ENCODE data around the gene PSTPIP1.
A peak's percentile ranks its signal among the peaks of the same experiment; 100 is the strongest.

The PSTPIP1 gene

DNA sequence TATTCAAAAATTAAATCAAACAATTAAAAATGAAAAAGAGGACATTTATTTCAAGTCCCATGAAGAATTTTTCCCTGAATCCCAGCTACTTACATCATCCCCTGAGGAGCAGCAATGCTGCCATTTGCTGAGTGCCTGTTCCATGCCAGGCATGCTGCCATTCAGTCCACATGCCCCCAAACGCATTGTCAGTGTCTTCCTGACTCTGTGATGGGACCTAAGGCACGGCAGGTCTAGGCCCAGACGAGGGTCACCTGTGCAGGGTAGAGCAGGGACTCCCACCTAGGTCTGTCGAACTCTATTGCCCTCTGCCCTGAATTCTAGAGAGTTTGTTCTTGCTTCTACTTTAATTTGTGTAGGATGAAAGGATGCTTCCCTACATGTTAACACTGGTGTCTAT, 7.0 kb downstream of the PSTPIP1 start:
- peak; percentile 46 for DNase-seq

DNA sequence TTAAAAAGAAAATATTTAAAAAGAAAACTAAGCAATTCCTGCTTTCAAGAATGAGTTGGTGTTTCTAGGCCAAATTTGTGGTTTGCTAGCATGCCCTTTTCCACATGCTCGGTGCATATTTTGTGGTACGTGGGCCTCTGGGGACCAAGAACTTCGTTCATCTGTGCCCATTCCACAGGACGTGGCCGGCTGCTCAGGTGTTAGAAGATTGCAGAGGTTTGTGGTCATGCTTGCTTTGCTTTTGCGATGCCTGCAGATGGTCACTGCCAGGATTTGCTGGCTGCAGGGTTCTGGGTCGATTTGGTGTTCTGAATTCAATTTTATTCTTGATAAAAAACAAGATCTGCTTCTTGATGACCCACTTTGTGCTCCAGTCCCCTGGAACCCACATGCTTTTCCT, 7.5 kb downstream of the PSTPIP1 start:
- DNase-seq: peak; percentile 61

DNA sequence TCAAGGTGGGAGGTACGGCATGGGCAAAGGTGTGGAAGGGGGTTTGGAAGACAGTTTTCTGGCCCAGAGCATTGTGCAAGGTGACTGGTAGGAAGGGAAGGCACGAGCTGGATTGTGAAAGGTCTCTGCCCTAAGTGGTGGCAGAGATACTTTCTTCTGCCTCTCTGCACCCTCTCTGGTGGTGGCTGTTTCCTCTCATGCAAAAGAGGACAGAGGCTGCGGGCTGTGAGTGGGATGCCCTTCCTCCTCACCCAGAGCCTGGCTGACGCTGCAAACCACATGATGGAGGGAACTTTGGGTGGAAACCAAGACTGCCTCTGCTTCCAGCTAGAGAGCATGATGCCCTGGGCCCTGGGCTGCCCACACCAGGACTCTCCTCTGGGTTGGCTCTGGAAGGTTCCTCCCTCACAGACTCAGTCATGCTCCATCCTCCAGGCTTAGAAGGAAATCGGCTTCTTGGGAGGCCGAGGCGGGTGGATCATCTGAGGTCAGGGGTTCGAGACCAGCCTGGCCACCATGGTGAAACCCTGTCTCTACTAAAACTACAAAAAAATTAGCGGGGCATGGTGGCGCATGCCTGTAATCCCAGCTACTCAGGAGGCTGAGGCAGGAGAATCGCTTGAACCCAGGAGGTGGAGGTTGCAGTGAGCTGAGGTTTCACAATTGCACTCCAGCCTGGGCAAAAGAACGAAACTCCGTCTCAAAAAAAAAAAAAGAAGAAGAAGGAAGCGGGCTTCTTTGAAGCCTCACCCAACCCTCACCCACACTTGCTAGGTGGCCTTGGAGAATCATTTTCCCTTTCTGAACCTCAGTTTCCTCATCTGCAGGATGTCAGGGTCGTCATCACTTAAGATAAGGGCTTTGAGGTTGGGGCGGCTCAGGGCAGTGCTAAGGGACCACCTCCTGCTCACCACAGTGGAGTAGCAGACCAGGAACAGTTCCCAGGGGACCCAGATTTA, 8.3 kb downstream of the PSTPIP1 start:
- DNase-seq: peak; percentile 84

DNA sequence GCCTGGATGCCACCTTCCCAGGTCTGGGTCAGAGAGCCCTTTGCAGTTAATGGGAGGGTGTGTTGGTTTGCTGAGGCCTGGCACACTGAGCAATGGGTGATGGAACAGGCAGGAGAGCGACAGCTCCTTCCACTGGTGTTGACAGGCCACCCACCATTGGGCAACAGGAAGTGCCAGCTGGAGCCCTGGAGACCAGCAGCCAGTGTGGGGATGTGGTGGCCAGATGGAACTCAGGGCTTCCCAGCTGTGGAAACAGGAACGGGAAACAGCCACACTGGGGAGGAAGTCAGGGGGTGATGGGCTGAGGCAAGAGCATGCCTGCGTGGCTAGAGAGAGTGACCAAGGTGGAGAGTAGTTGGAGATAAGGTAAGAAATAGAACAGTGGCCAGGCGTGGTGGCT, 9.3 kb downstream of the PSTPIP1 start:
- no peak for DNase-seq

DNA sequence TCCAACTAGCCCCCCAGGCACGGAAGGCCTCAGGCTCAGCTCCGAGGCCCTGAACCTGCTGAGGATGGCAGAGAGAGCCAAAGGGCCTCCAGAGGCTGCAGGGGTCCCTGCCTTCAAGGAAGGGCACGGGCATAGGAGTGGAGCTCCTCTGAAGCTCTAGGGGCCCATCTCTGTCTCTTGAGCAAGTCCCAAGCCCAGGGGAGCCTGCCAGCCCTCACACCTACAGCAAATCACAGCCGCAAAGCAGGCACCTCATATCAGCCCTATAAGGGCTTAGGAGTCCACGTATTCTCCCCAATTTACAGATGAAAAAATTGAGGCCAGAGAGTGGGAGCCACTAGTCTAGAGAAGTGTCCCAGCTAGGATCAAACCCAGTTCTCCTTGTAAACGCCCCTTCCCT, 14.2 kb downstream of the PSTPIP1 start:
- no peak for DNase-seq

DNA sequence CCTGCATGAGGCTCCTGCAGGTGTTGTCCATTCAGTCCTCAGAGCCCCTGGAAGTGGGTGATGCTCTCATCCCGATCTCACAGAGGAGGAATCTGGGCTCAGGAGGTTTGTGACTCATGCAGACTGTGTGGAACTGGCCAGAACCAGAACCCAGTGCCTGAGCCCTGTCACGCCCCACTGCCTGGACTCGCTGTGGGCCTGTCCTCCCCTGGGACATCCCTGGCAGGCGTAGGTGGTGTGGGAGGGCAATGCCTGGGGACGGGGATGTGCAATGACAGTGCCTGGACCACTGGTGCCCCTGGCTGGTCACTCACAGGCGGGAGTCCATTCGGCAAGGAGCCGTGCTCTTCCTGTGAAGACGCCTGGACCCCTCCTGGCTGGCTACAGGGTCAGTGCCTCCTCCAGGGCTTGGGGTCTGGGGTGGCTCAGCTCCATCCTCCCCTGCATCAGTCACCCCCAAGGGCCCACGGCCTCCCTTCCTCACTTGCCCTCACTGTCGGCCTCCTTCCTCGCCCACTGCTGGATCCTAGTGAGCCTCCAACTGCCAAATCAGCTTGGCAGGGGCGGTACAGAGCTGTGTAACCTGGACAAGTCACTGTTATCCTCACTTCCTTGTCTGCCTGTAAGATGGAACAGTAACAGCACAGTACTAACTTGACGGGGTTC, 14.9 kb downstream of the PSTPIP1 start:
- DNase-seq: no peak

DNA sequence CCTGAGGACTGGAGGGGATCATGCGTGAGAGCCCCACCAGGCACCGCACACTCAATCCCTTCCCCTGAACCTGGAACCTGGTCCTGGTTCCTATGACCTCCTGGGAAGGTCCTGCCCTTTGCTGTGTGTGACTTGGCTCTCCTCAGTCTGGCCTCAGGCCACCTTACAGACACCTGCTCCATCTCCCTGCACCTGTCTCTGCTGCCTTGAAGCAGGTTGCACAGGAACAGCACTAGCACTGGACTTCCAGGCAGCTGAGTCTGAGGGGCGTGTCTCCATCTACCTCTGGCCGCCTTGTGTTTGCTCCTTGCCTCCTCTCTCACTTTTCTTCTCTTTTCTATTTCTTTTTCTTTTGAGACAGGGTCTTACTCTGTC, 15.4 kb downstream of the PSTPIP1 start:
- DNase-seq: no peak

DNA sequence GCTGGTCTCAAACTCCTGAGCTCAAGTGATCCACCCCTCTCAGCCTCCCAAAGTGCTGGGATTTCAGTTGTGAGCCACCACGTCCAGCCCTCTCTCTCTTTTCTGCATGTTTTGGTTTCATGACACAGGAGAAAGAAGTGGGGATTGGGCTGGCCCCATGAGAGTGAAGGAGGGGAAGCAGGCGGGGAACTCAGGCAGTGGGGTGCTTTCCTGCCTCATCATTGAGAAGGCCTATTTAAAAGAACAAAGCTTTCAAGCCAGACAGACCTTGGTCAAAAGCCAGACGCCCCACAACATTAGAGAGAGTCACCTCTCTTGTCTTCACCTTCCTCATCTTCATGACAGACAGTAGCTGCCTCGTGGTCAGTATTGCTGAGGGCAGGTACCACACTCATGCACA, 15.9 kb downstream of the PSTPIP1 start:
- no peak for DNase-seq

DNA sequence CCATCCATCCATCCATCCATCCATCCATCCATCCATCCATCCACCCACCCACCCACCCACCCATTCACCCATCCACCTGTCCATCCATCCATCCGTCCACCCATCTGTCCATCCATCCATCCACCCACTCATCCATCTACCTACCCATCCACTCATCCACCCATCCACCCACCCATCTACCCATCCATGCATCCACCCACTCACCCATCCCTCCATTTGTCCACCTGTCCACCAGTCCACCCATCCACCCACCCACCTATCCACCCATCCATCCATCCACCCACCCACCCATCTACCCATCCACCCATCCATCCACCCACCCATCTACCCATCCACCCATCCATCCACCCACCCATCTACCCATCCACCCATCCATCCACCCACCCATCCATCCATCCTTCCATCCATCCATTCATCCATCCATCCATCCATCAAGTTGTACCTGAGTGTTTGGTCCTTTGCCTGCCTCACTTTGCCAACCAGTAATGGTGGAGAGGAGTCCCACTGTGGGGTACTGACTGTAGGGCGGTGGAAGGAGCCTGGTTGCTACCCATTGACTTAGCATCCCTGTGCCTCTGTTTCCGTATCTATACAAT, 17.3 kb downstream of the PSTPIP1 start:
- no peak for DNase-seq

DNA sequence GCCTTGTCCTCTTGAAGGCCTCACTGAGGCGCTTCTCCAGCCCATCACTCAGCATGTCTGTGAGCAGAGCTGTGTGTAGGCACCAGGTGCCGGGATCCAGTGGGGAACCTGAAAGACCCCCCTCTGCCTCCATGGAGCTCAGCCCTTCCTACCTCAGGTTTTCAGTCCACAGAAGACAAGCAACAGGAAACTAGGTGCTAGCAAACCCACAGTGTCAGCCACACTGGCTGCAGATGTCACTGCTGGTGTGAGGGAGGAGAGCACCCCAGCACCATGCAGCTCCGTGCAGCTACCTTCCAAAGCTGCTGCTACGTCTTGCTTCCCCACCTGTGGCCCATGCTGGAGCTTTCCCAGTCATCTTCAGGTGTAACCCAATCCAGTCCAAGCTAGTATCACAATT, 17.9 kb downstream of the PSTPIP1 start:
- no peak for DNase-seq

DNA sequence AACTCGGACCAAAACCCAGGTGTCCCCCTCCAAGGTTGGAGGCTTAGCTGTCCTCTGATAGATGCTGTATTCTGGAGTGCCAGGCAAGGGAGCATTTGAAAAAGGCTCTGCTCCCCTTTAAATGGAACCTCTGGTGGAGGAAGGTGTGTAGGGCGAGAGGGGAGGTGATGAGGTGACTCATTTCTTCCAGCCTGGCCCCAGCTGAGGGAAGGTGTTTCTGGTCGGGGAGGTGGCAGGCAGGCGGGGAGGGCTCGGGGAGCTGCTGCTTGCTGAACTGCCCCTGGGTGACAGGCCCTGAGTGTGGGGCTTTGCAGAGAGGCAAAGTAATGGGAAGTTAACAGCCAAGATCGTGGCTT, 18.8 kb downstream of the PSTPIP1 start:
- peak; percentile 89 for DNase-seq

DNA sequence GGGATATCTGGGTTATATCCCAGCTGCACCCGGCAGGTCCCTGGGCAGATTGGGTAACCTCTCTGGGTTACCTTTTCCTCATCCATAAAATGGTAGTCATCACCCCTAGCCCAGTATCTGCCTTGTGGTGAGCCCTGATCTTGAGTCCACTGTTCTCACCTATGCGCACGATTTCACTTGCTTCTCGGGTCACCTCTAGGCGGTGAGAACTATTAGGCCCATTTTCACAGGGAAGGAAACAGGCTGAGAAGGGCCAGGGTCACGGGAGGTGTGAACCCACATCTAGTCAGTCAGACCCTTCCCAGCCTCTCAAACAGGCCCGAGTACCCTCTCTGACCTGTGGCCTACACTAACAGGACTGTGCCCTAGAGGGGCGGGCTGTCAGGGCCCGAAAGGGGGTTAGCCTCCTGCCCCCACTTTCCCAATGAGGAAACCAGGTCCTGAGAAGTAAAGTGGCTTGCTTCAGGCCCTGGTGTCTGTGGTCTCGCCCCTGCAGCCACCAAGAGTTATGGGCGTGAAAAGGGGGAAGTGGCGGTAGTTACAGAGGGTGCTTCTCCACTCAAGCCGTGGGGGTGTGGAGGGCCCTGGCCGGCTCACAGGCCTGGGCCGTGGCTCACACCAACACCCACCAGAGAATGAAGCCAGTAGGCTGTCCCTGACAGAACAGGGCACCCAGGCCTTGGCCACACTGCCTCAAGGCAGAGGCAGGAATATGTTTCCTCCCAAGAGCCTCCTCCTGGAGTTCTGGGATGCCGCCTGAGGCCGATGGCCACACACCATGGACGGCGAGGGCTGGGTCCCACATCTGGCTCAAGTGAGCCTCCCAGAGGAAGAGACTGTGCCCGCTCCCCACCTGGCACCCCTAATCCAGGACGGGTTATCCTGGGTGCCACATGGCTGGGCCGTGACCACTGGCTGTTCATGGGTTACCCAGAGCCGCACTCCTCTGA, 19.5 kb downstream of the PSTPIP1 start:
- DNase-seq: no peak

DNA sequence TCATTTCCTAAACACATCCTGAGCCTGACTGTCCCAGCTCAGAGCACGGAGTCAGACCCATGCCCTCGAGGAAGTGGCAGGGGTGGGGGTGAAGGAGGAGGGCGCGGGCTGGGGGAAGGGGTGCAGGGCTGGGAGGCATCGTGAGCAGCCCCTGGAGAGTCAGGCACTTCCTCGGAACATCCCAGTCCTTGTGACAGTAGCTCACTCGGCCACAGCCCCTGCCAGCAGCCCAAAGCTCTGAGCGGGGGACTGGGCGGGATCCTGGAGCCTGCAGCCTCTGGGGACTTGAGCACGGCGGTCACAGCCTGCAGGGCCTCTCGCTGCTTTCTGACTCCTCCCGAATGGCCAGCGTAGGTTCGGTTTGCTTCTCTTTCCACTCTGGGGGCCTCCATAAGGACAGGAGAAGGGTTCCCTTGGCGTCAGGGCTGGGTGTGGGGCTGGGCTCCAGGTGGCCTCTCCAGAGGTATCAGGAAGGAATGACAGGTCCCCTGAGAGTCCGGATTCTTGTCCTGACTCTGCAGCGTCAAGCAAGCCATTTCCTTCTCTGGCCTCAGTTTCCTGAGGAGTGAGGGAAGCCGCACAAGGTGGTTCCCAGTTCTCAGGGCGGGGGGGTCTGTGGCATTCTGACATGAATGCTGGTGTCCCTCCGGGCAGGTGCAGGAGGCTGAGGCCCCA, 20.9 kb downstream of the PSTPIP1 start:
- DNase-seq: no peak

DNA sequence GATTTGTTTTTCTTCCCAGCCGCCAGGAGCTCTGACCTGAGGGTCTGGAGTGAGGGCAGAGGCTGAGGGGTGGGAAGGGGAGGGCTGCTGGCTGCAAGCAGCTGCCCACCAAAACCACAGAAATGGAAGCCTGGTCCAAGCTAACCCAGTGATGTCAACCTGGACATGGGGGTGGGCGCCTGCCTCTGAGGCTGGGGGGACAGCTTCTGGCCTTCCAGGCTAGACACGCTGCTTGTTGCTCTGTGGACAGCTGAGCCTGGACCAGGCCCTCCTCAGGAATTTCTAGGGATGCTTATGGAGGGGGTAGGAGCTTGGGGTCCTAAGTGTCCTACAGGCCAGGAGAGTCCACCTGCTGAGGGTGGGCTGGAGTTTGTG, 21.4 kb downstream of the PSTPIP1 start:
- DNase-seq: no peak

DNA sequence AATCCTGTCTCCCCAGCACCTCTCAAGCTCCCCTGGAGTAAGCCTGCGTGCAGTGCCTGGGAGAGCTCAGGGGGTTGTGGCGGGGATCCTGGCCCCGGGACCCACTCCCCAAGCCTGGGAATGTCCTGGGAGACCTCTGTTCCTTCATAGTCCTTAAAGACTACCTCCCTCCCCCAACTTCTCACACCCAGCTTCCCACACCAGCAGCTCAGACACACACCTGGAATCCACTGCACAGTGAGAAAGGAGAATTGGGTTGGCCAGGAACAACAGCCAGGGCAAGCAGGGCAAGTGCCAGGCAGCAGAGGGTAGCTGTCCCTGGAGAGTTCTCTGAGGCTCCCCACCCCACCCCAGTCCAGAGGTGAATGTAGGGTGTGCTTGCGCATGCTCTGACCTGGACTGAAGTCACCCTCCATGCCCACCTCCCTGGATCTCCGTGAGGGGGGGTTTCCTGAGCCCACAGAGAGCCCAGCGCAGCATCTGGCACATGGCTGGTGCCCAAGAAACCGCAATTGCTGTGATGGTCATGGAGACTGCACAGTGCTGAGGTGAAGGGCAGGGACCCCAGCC, 22.2 kb downstream of the PSTPIP1 start:
- no peak for DNase-seq

DNA sequence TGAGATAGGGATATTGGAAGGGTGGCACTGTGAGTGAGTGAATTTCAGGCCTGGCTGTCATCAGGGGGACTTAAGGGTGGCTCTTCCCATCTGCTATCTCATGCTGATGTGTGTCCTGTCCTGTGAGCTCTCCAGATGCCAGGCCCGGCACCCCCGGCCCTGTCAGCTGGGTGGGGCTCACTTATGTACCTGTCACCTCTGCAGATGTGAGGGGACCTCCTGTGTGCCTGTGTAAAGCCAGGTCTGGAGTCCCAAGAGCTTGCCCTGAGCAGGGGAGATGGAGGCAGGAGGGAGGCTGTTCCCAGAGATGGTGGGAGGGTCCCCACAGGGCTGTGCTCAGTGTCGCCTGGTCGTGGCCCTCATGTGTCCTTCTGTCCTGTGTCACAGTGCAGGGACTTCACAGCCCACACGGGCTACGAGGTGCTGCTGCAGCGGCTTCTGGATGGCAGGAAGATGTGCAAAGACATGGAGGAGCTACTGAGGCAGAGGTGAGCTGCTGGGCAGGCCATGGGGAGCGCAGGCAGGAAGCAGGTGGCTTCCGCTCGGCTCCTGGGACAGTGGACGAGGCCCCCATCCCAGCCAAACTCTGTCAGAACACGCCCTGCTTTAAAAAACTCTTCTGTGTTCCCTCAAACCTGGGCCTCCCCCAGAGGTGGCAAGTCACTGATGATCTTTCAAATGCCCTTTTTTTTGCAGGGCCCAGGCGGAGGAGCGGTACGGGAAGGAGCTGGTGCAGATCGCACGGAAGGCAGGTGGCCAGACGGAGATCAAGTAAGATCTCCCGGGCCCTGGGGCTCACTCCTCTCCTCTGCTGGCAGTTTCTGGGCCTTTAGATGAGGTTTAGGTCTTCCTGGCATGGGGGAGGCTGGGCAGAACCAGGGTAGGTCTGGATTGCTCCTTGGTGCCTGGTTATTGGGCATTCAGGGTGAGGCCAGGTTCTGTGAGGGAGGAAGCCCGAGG, 23.1 kb downstream of the PSTPIP1 start:
- no peak for DNase-seq

DNA sequence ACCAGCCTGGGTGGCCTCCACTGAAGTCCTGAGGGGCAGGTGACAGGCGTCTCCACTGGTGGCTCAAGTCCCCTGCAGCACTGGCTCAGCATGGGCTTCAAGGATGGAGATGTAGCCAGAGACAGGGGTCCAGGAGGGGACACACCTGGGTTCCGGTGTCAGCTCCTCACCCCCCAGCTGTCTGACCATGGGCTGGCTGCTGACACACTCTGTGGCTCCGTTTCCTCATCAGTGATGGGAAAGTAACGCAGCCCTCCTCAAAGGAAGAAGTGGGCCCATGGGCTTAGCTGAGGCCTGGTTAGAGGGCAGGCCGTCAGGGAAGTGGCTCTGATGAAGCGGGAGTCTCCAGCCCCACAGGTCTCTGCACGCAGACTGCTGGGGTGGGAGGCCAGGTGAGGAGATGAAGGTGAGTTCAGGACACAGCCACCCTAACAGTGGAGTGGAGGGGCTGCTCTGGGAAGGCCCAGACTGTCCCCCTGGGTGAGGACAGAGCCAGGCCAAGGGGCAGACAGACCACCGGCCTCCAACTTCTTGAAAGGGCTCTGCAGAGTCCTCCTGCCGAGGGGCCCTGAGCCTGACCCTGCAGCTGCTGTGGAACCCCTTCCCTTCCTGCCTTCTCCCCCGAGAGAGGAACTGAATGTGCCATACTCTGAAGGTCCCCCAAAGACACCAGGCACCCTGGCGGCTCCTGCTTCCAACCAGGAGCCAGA, 24.0 kb downstream of the PSTPIP1 start:
- no peak for DNase-seq

DNA sequence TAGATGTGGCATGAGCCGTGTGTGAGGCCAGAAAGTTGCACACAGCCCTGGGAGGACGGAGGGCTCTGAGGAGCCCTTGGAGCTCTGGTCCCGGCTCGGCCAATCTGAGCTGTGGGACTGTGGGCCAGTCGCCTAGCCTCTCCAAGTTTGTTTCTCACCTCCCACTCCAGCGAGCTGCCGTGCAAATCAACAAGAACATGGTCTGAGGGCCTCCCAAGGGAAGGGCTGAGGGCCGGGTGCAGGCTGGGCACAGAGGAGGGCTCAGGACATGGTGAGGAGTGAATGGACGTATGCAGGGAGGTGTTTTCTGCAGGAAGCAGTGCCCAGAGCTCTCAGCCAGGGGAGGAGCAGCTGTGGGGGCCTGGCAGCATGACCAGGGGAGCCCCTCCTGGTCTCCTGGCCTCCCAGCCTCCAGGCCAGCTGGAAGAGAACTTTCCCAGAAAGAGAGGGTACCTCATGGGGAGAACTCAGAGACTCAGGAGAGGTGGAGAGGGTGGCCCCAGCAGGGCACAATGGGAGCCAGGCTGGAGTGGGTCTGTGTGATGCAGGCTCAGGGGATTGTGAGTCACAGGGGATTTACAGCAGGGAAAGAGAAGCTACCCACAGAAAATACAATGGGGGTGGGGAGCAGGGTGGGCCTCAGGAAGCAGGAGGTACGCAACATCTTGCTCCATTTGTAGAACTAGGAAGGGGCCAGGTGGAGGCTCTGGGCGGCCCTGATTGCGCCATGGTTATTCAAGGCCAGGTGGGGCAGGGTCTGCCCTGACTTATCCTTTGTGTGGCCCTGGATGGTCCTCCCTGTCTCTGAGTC, 24.8 kb downstream of the PSTPIP1 start:
- no peak for DNase-seq

Data from activated CD8-positive, alpha-beta memory T cell treated with anti-CD3 and anti-CD28 coated beads, Interleukin-2, amount 50 U/mL, for 48 hours (primary cell).